Urothelium cell line (cell line): Measurements from ENCODE around the gene DFFA.
"Not testable (repeated sequence)": the region's sequence is repeated elsewhere in the genome, so short reads cannot be mapped to it uniquely, and the experiment has no call there.

ENCODE experiments used
- DNase-seq: peaks from one replicate; pipeline ENCODE4 v3.0.0; 2011; ENCODE audit warnings: low spot score, mixed read lengths
- FAIRE-seq: peaks from 2 replicates; lab custom pipeline; 2011; peaks lifted over from hg19 to GRCh38; lab: Jason Lieb, UNC

DFFA gene

GRCh38 chr1:10431070-10431730 is 41.1 kb downstream of the DFFA start:
- no peak for FAIRE-seq
- no peak for DNase-seq

GRCh38 chr1:10430216-10431069 is 41.9 kb downstream of the DFFA start, which contains the start of gene CENPS:
Gene CENPS (plus strand): TSS chr1:10430433. CDS start chr1:10430518, 85 bp downstream.
- peak; percentile 98 for DNase-seq
- FAIRE-seq = no peak

- FAIRE-seq (no peak), DNase-seq (no peak)
These were observed 42.5 kb downstream of the DFFA start for GRCh38 chr1:10429868-10430215.

GRCh38 chr1:10428984-10429383 is 43.3 kb downstream of the DFFA start:
- FAIRE-seq (no peak), DNase-seq (no peak)

DNA sequence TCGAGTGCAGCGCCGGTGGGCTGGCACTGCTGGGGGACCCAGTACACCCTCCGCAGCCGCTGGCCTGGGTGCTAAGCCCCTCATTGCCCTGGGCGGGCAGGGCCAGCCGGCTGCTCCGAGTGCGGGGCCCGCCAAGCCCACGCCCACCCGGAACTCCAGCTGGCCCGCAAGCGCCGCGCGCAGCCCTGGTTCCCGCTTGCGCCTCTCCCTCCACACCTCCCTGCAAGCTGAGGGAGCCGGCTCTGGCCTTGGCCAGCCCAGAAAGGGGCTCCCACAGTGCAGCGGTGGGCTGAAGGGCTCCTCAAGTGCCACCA is 45.8 kb downstream of the DFFA start:
- DNase-seq, FAIRE-seq: not testable (repeated sequence)

DNA sequence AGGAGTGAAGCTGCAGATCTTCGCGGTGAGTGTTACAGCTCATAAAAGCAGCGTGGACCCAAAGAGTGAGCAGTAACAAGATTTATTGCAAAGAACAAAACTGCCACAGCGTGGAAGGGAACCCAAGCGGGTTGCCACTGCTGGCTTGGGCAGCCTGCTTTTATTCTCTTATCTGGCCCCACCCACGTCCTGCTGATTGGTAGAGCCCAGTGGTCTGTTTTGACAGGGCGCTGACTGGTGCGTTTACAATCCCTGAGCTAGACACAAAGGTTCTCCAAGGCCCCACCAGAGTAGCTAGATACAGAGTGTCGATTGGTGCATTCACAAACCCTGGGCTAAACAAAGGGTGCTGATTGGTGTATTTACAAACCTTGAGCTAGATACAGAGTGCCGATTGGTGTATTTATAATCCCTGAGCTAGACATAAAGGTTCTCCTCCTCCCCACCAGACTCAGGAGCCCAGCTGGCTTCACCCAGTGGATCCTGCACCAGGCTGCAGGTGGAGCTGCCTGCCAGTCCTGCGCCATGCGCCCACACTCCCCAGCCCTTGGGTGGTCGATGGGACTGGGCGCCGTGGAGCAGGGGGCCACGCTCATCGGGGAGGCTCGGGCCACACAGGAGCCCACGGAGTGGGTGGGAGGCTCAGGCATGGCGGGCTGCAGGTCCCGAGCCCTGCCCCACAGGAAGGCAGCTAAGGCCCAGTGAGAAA is 46.3 kb downstream of the DFFA start:
- DNase-seq, FAIRE-seq: not testable (repeated sequence)

DNA sequence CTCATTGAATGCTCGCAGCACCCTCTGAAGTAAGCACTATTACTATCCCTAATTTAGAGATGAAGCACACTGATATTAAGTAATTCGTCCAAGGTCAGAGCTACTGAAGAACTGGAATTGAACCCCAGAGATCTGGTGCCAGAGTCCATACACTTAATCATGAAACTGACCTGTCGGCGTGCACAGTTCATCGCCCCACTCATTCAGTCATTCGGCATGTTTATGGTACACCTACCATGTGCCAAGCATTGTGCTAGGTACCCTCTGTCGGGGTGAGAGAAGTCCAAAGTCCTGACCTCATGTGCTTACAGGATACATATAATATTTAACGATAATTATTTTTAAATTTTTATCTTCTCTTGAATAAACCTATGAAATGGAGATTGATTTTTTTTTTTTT is 47.7 kb downstream of the DFFA start:
- FAIRE-seq = no peak
- DNase-seq = no peak

GRCh38 chr1:10424034-10424433 is 48.3 kb downstream of the DFFA start:
- DNase-seq = no peak
- FAIRE-seq = no peak

DNA sequence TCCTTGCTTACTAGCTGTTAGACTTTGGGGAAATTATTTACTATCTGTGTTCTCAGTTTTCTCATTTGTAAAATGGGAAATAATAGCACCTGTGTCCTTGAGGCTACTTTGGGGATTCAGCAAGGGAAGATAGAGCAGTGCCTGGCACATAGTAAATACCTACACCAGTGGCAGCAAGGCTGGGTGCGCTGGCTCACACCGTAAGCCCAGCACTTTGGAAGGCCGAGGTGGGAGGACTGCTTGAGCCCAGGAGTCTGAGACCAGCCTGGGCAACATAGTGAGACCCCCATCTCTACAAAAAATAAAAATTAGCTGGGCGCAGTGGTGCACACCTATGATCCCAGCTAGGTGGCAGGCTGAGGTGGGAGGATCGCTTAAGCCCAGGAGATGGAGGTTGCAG is 50.7 kb downstream of the DFFA start:
- DNase-seq = no peak
- FAIRE-seq = no peak

- no peak for FAIRE-seq
- DNase-seq = no peak
These were observed 53.0 kb downstream of the DFFA start for GRCh38 chr1:10419351-10419750.

GRCh38 chr1:10418741-10419140 is 53.6 kb downstream of the DFFA start:
- DNase-seq, FAIRE-seq: not testable (repeated sequence)

- not testable (repeated sequence) for DNase-seq, FAIRE-seq
These were observed 56.4 kb downstream of the DFFA start for GRCh38 chr1:10415967-10416366.

- no peak for FAIRE-seq
These were observed 57.0 kb downstream of the DFFA start for GRCh38 chr1:10415211-10415930.

GRCh38 chr1:10407201-10407600 is 65.1 kb downstream of the DFFA start:
- DNase-seq = no peak
- no peak for FAIRE-seq

More at GRCh38 chr1:10415211-10415930, 57.0 kb downstream of the DFFA start:
- DNase-seq = no peak
